IMR-90 (cell line): ENCODE results near the gene IFNLR1. TPM values are rescaled to one million over a fixed set of nuclear protein-coding genes. Genes with fewer than 3 reads are reported as not detected.

Source experiments
- ATAC-seq: fragments of 200-7000 bp; cut with Tn5 transposase; 2 replicates; pipeline ENCODE4 v1.9.1; 2020; ENCODE audit warnings: low read depth, mild to moderate bottlenecking, moderate library complexity
- BruUV-seq: library from RNA; stranded (reverse); fragments of 400-500 nt; replicated peaks from 2 replicates; lab custom pipeline; 2021; lab: Mats Ljungman, UMichigan
- CTCF ChIA-PET: fragments of 300-600 bp; formaldehyde crosslinking; extraction: SDS; loops from one replicate; lab custom pipeline; 2021; ENCODE audit warnings: antibody characterized with exemption; lab: Yijun Ruan, JAX
- POLR2A ChIA-PET: fragments of 300-600 bp; sonication (Branson Sonifier 250); formaldehyde crosslinking; loops from one replicate; lab custom pipeline; 2022; ENCODE audit warnings: antibody characterized with exemption; ENCODE audit not compliant: unreplicated experiment; lab: Charles Lee
- DNase-seq: peaks from one replicate; pipeline ENCODE4 v3.0.0; 2013
- H2AFZ ChIP-seq: replicated peaks from 2 replicates; pipeline ENCODE3; 2013; ENCODE audit warnings: low read length, mild to moderate bottlenecking; ENCODE audit not compliant: poor library complexity
- H2AK5ac ChIP-seq: 2 replicates; pipeline ENCODE4 v1.6.1; 2013; ENCODE audit warnings: low read depth, low read length, inconsistent platforms
- H2AK9ac ChIP-seq: replicated peaks from 2 replicates; pipeline ENCODE3; 2013; ENCODE audit warnings: mild to moderate bottlenecking, low read depth, low read length, moderate library complexity; ENCODE audit not compliant: poor library complexity
- H2BK120ac ChIP-seq: 2 replicates; pipeline ENCODE4 v1.6.1; 2013; ENCODE audit warnings: low read depth, low read length, inconsistent platforms
- H2BK15ac ChIP-seq: 3 replicates; pipeline ENCODE4 v1.6.1; 2013; ENCODE audit warnings: low read depth, low read length, inconsistent platforms
- H2BK20ac ChIP-seq: 2 replicates; pipeline ENCODE4 v1.6.1; 2013; ENCODE audit warnings: low read depth, mild to moderate bottlenecking, inconsistent platforms, low read length, moderate library complexity
- H2BK5ac ChIP-seq: 2 replicates; pipeline ENCODE4 v1.6.1; 2013; ENCODE audit warnings: mild to moderate bottlenecking, low read depth, low read length, inconsistent platforms; ENCODE audit not compliant: poor library complexity, severe bottlenecking
- H3K14ac ChIP-seq: replicated peaks from 2 replicates; pipeline ENCODE4 v1.6.1; 2013; ENCODE audit warnings: low read depth, low read length, inconsistent platforms
- H3K18ac ChIP-seq: 2 replicates; pipeline ENCODE4 v1.6.1; 2013; ENCODE audit warnings: low read depth, low read length, control low read depth
- H3K23ac ChIP-seq: 2 replicates; pipeline ENCODE4 v1.6.1; 2013; ENCODE audit warnings: low read depth, low read length, inconsistent platforms
- H3K27ac ChIP-seq: 2 replicates; pipeline ENCODE4 v1.5.1; 2013; ENCODE audit warnings: mild to moderate bottlenecking, control low read depth, low read length; ENCODE audit not compliant: insufficient read depth
- H3K27me3 ChIP-seq: 2 replicates; pipeline ENCODE4 v1.6.1; 2013; ENCODE audit warnings: low read length; ENCODE audit not compliant: control insufficient read depth, insufficient read depth
- H3K36me3 ChIP-seq: 2 replicates; pipeline ENCODE4 v1.6.1; 2013; ENCODE audit warnings: low read length, mixed read lengths; ENCODE audit not compliant: control insufficient read depth, insufficient read depth
- H3K4ac ChIP-seq: 2 replicates; pipeline ENCODE4 v1.6.1; 2013; ENCODE audit warnings: low read depth, low read length, inconsistent platforms
- H3K4me1 ChIP-seq: 2 replicates; pipeline ENCODE4 v1.6.1; 2013; ENCODE audit warnings: low read length, mixed read lengths; ENCODE audit not compliant: control insufficient read depth, insufficient read depth
- H3K4me2 ChIP-seq: 2 replicates; pipeline ENCODE4 v1.6.1; 2013; ENCODE audit warnings: low read depth, mild to moderate bottlenecking, control low read depth, low read length, moderate library complexity
- H3K4me3 ChIP-seq: 2 replicates; pipeline ENCODE4 v1.5.1; 2013; ENCODE audit warnings: low read depth, mild to moderate bottlenecking, control low read depth, low read length, moderate library complexity; ENCODE audit not compliant: insufficient read depth
- H3K56ac ChIP-seq: 2 replicates; pipeline ENCODE4 v1.6.1; 2013; ENCODE audit warnings: low read length, inconsistent platforms; ENCODE audit not compliant: insufficient read depth; ENCODE audit errors: extremely low read depth
- H3K79me1 ChIP-seq, 2 experiments: 2 replicates each; pipeline ENCODE4 v1.6.1; 2013; ENCODE audit warnings: low read length in 2 of 2, inconsistent platforms in 1 of 2, low read depth in 1 of 2
- H3K9ac ChIP-seq: 2 replicates; pipeline ENCODE4 v1.6.1; 2013; ENCODE audit warnings: low read depth, low read length, control low read depth
- H3K9me1 ChIP-seq: 2 replicates; pipeline ENCODE4 v1.6.1; 2013; ENCODE audit warnings: low read length, inconsistent platforms; ENCODE audit not compliant: insufficient read depth
- H3K9me3 ChIP-seq: 2 replicates; pipeline ENCODE4 v1.6.1; 2013; ENCODE audit warnings: low read length; ENCODE audit not compliant: control insufficient read depth, insufficient read depth
- H4K20me1 ChIP-seq: 2 replicates; pipeline ENCODE4 v1.6.1; 2013; ENCODE audit warnings: low read length, inconsistent platforms; ENCODE audit not compliant: insufficient read depth
- H4K5ac ChIP-seq: 2 replicates; pipeline ENCODE4 v1.6.1; 2013; ENCODE audit warnings: mild to moderate bottlenecking, low read depth, low read length, control low read depth
- H4K8ac ChIP-seq, 2 experiments: 2 replicates each; pipeline ENCODE4 v1.6.1; 2013; ENCODE audit warnings: low read depth in 2 of 2, low read length in 2 of 2, control low read depth in 1 of 2, inconsistent platforms in 1 of 2
- H4K91ac ChIP-seq: 2 replicates; pipeline ENCODE4 v1.6.1; 2013; ENCODE audit warnings: low read depth, low read length, inconsistent platforms; ENCODE audit not compliant: insufficient read depth
- BHLHE40 ChIP-seq: fragments of 150-350 bp; IDR thresholded peaks from 2 replicates; pipeline ENCODE4 v1.6.1; 2016; ENCODE audit warnings: mild to moderate bottlenecking, low read depth, low read length
- CEBPB ChIP-seq: IDR thresholded peaks from 2 replicates; pipeline ENCODE4 v1.6.1; 2012; ENCODE audit warnings: low read depth, low read length, improper control_type of control experiment
- CHD1 ChIP-seq: IDR thresholded peaks from 2 replicates; pipeline ENCODE4 v1.6.1; 2012; ENCODE audit warnings: low read depth, low read length, improper control_type of control experiment
- FOS ChIP-seq: fragments of 150-350 bp; IDR thresholded peaks from 2 replicates; pipeline ENCODE4 v1.6.1; 2016; ENCODE audit warnings: low read depth, low read length
- MAFK ChIP-seq: IDR thresholded peaks from 2 replicates; pipeline ENCODE4 v1.6.1; 2012; ENCODE audit warnings: low read depth, low read length, improper control_type of control experiment
- MXI1 ChIP-seq: IDR thresholded peaks from 2 replicates; pipeline ENCODE4 v1.6.1; 2012; ENCODE audit warnings: low read depth, mild to moderate bottlenecking, low read length, moderate library complexity, borderline replicate concordance
- NFE2L2 ChIP-seq: fragments of 150-350 bp; IDR thresholded peaks from 2 replicates; pipeline ENCODE4 v1.6.1; 2016; ENCODE audit warnings: low read depth, mild to moderate bottlenecking, low read length
- POLR2A ChIP-seq: IDR thresholded peaks from 2 replicates; pipeline ENCODE4 v1.6.1; 2012; ENCODE audit warnings: mild to moderate bottlenecking, low read depth, low read length
- RAD21 ChIP-seq: IDR thresholded peaks from 2 replicates; pipeline ENCODE4 v1.6.1; 2012; ENCODE audit warnings: low read length, improper control_type of control experiment
- RCOR1 ChIP-seq: IDR thresholded peaks from 2 replicates; pipeline ENCODE4 v1.6.1; 2012; ENCODE audit warnings: mild to moderate bottlenecking, low read length, improper control_type of control experiment; ENCODE audit not compliant: insufficient replicate concordance
- SMC3 ChIP-seq: fragments of 150-350 bp; IDR thresholded peaks from 2 replicates; pipeline ENCODE4 v1.6.1; 2016; ENCODE audit warnings: low read depth, mild to moderate bottlenecking, antibody characterized with exemption, low read length, moderate library complexity
- WGBS, 2 experiments: methylation state at CpG; one replicate each; pipeline versions ENCODE4 v1.1.5 to v1.1.7; 2013; ENCODE audit warnings: missing lambda C conversion rate in 2 of 2; ENCODE audit not compliant: insufficient read length in 1 of 2; ENCODE audit errors: extremely low coverage in 2 of 2; 5-methylcytosine and 5-hydroxymethylcytosine counted together
- dilution Hi-C: fragments of 300-500 bp; cut with HindIII; formaldehyde crosslinking; loops from one replicate; pipeline ENCODE4 v1.14.3; 2018; ENCODE audit warnings: low sequenced_read_pairs; ENCODE audit not compliant: unreplicated experiment
- in situ Hi-C: fragments of 300-500 bp; cut with MboI; formaldehyde crosslinking; loops from 3 replicates; pipeline ENCODE4 v1.14.3; 2019; ENCODE audit warnings: low sequenced_read_pairs, inconsistent platforms, mixed read lengths
- intact Hi-C: fragments of 100-400 bp; cut with micrococcal nuclease; formaldehyde crosslinking; loops from 2 replicates; pipeline ENCODE4 v1.10.0; 2022
- polyA plus RNA-seq, 3 experiments: library from polyadenylated mRNA; depleted of rRNA; stranded (reverse); fragments of >200 nt; gene quantifications; 2 replicates each; pipeline ENCODE4 v1.2.3, GENCODE V29; 2012; ENCODE audit warnings: low replicate concordance in 1 of 3
- total RNA-seq: library from RNA; depleted of rRNA; stranded (reverse); fragments of >200 nt; gene quantifications from 2 replicates; pipeline ENCODE4 v1.2.3, GENCODE V29; 2012
- TF ChIP-seq, protein P1 (sequence below): fragments of 150-350 bp; IDR thresholded peaks from 2 replicates; pipeline ENCODE4 v1.6.1; 2016; ENCODE audit warnings: low read depth, mild to moderate bottlenecking, low read length, moderate library complexity, borderline replicate concordance
- TF ChIP-seq, protein P2 (sequence below): fragments of 150-350 bp; IDR thresholded peaks from 2 replicates; pipeline ENCODE4 v1.6.1; 2017; ENCODE audit warnings: mild to moderate bottlenecking, antibody characterized with exemption, low read length, low read depth
- TF ChIP-seq, protein P3 (sequence below): conservative IDR thresholded peaks from 2 replicates; pipeline ENCODE4 v1.5.1; 2012; ENCODE audit warnings: mild to moderate bottlenecking, low read depth, low read length, improper control_type of control experiment

Gene IFNLR1
- total and polyA plus RNA-seq, 2 of the 4 experiments (the other 2 are of a cell fraction), result not detected

DNA sequence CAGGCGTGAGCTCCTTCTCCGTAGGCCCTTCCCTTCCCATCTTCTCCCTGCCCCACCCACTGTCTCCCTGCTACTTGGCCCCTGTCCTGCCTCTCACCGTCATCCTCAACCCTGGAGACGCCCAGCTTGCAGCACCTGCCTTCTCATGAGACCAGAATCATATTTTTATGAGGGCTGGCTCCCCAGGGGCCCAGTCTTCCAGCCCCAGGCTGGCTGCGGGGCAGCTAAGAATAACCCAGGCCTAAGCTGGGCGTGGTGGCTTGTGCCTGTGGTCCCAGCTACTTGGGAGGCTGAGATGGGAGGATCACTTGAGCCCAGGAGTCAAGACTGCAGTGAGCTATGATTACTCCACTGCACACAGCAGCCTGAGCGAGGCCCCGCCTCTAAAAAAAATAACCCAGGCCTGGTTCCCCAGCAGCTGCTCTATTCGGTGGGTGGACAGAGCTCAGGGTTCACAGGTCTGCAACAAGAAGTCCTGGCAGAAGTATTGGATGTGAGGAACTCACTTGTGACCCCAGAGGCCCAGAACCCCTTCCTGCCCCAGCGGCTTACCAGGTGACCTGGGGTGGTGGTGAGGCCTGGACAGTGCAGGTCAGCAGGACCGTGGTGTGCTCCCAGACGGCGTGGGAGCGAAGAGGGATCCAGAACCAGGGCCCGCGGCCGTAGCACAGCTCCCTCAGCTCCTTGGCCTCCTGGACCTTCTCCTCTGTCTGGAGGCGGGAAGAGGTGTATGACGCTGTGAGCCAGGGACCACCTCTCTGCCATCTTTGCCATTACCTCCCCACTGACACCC, 81.5 kb downstream of the IFNLR1 start:
- Histone ChIP-seq H3K4me1 (peaks cover 3% of the 10 kb centered on the region; the same call in 1 of the 2 replicates), H2BK120ac (no peak overlapping the region), H2BK15ac (no peak overlapping the region), H3K27ac (no peak overlapping the region), H2AK9ac (no peak overlapping the region), H3K4ac (no peak overlapping the region), H4K91ac (no peak overlapping the region), H3K4me3 (no peak overlapping the region), H3K9me1 (no peaks in the 10 kb centered on the region), H4K5ac (no peak overlapping the region), H3K4me2 (no peak overlapping the region), H2AFZ (peak overlapping the region; percentile 8), H3K36me3 (no peaks in the 10 kb centered on the region), H3K14ac (no peak overlapping the region), H3K23ac (no peak overlapping the region), H2AK5ac (no peak overlapping the region), H4K20me1 (no peaks in the 10 kb centered on the region), H3K9ac (no peak overlapping the region), H3K56ac (no peak overlapping the region), H3K18ac (no peak overlapping the region), H2BK5ac (no peak overlapping the region), H2BK20ac (no peak overlapping the region), H3K27me3 (peaks cover 19% of the 10 kb centered on the region; the same call in 1 of the 2 replicates), H3K9me3 (no peaks in the 10 kb centered on the region), H3K79me1 (no peaks in the 10 kb centered on the region), H4K8ac (no peak overlapping the region)
- DNase-seq (no peak), ATAC-seq (no peak)
- ChIA-PET POLR2A (no interaction called here), CTCF (interaction anchor here (0.7 kb wide), 1 partner anchor 1064 kb away, joined by 4 read pairs; no protein-coding TSS in a partner anchor)
- dilution Hi-C loops, result no loop called here
- 55% methylated on average over 4 of the region's 19 CpGs; no CpG with 5 or more reads in 1 of the 2 experiments for WGBS, 2 experiments
- in situ Hi-C loops, result no loop called here
- TF ChIP-seq, protein P1, sequence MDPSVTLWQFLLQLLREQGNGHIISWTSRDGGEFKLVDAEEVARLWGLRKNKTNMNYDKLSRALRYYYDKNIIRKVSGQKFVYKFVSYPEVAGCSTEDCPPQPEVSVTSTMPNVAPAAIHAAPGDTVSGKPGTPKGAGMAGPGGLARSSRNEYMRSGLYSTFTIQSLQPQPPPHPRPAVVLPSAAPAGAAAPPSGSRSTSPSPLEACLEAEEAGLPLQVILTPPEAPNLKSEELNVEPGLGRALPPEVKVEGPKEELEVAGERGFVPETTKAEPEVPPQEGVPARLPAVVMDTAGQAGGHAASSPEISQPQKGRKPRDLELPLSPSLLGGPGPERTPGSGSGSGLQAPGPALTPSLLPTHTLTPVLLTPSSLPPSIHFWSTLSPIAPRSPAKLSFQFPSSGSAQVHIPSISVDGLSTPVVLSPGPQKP, result no peak
- TF ChIP-seq, protein P2, sequence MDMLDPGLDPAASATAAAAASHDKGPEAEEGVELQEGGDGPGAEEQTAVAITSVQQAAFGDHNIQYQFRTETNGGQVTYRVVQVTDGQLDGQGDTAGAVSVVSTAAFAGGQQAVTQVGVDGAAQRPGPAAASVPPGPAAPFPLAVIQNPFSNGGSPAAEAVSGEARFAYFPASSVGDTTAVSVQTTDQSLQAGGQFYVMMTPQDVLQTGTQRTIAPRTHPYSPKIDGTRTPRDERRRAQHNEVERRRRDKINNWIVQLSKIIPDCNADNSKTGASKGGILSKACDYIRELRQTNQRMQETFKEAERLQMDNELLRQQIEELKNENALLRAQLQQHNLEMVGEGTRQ, result no peak
- TF ChIP-seq RCOR1 (no peak), BHLHE40 (no peak), RAD21 (no peak), NFE2L2 (no peak), SMC3 (no peak), POLR2A (no peak), CHD1 (no peak), CEBPB (no peak), MXI1 (no peak), FOS (no peak), MAFK (no peak)
- TF ChIP-seq, protein P3, sequence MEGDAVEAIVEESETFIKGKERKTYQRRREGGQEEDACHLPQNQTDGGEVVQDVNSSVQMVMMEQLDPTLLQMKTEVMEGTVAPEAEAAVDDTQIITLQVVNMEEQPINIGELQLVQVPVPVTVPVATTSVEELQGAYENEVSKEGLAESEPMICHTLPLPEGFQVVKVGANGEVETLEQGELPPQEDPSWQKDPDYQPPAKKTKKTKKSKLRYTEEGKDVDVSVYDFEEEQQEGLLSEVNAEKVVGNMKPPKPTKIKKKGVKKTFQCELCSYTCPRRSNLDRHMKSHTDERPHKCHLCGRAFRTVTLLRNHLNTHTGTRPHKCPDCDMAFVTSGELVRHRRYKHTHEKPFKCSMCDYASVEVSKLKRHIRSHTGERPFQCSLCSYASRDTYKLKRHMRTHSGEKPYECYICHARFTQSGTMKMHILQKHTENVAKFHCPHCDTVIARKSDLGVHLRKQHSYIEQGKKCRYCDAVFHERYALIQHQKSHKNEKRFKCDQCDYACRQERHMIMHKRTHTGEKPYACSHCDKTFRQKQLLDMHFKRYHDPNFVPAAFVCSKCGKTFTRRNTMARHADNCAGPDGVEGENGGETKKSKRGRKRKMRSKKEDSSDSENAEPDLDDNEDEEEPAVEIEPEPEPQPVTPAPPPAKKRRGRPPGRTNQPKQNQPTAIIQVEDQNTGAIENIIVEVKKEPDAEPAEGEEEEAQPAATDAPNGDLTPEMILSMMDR, result no peak
- BruUV-seq, result no TSS peak
- intact Hi-C loops, result no loop called here
